Neural cell (in vitro differentiated cells): ENCODE data around the gene WFIKKN2. TPM values are rescaled to one million over a fixed set of nuclear protein-coding genes. Genes with fewer than 3 reads are reported as not detected.

Experiments
- H2AFZ ChIP-seq: fragments of 200-600, 300-800 bp; sonication (generic), shearing (Covaris generic); 2 replicates; pipeline ENCODE4 v1.6.0; 2014; ENCODE audit warnings: low read depth, mild to moderate bottlenecking, antibody characterized with exemption, low read length, moderate library complexity
- H3F3A ChIP-seq: fragments of 200-600 bp; shearing (Covaris generic); 2 replicates; pipeline ENCODE4 v1.6.1; 2016; ENCODE audit warnings: mild to moderate bottlenecking, moderate library complexity, mixed read lengths, antibody characterized with exemption, low read length; ENCODE audit not compliant: insufficient read depth, poor library complexity, severe bottlenecking
- H3K27ac ChIP-seq: fragments of 200-600, 300-800 bp; sonication (generic), shearing (Covaris generic); 2 replicates; pipeline ENCODE4 v1.5.1; 2014; ENCODE audit warnings: mild to moderate bottlenecking, low read length, moderate library complexity
- H3K27me3 ChIP-seq: fragments of 300-800, 200-600 bp; sonication (generic), shearing (Covaris generic); 2 replicates; pipeline ENCODE4 v1.6.0; 2014; ENCODE audit warnings: mild to moderate bottlenecking, low read depth, low read length, moderate library complexity; ENCODE audit not compliant: insufficient read depth
- H3K36me3 ChIP-seq: fragments of 300-800, 200-600 bp; sonication (generic), shearing (Covaris generic); 2 replicates; pipeline ENCODE4 v1.5.1; 2014; ENCODE audit warnings: mild to moderate bottlenecking, antibody characterized with exemption, low read length, moderate library complexity; ENCODE audit not compliant: insufficient read depth
- H3K4me2 ChIP-seq: fragments of 300-800, 200-600 bp; sonication (generic), shearing (Covaris generic); 2 replicates; pipeline ENCODE4 v1.6.0; 2014; ENCODE audit warnings: mild to moderate bottlenecking, low read length
- H3K4me3 ChIP-seq: fragments of 300-800, 200-600 bp; sonication (generic), shearing (Covaris generic); 2 replicates; pipeline ENCODE4 v1.5.1; 2014; ENCODE audit warnings: mild to moderate bottlenecking, low read length, moderate library complexity
- H3K79me2 ChIP-seq: fragments of 200-600 bp; shearing (Covaris generic); replicated peaks from 2 replicates; pipeline ENCODE4 v1.6.0; 2014; ENCODE audit warnings: mild to moderate bottlenecking, low read length, moderate library complexity; ENCODE audit not compliant: insufficient read depth
- H3K9ac ChIP-seq: fragments of 300-800, 200-600 bp; sonication (generic), shearing (Covaris generic); 2 replicates; pipeline ENCODE4 v1.6.1; 2016; ENCODE audit warnings: mild to moderate bottlenecking, low read length, mixed read lengths
- H3K9me2 ChIP-seq: fragments of 200-600 bp; shearing (Covaris generic); 2 replicates; pipeline ENCODE4 v1.6.1; 2016; ENCODE audit warnings: mild to moderate bottlenecking, low read length, mixed read lengths; ENCODE audit not compliant: insufficient read depth
- H3K9me3 ChIP-seq: fragments of 200-600, 300-800 bp; sonication (generic), shearing (Covaris generic); 2 replicates; pipeline ENCODE4 v1.6.1; 2016; ENCODE audit warnings: mild to moderate bottlenecking, mixed run types, low read length, moderate library complexity, mixed read lengths
- H4K20me1 ChIP-seq: fragments of 200-600 bp; shearing (Covaris generic); 2 replicates; pipeline ENCODE4 v1.6.1; 2016; ENCODE audit warnings: mild to moderate bottlenecking, mixed run types; ENCODE audit not compliant: insufficient read depth
- EP300 ChIP-seq: fragments of 450-650 bp; conservative IDR thresholded peaks from 2 replicates; pipeline ENCODE4 v1.6.1; 2014; ENCODE audit warnings: antibody characterized with exemption, mild to moderate bottlenecking, moderate library complexity; ENCODE audit not compliant: poor library complexity, severe bottlenecking
- EZH2 ChIP-seq: fragments of 200-600, 300-800 bp; shearing (Covaris generic), sonication (generic); IDR thresholded peaks from 2 replicates; pipeline ENCODE4 v1.6.1; 2014; ENCODE audit warnings: antibody characterized with exemption, low read length, borderline replicate concordance, mild to moderate bottlenecking; ENCODE audit not compliant: insufficient read depth, poor library complexity, severe bottlenecking
- MXI1 ChIP-seq: fragments of 450-650 bp; conservative IDR thresholded peaks from 2 replicates; pipeline ENCODE4 v1.6.1; 2014; ENCODE audit warnings: antibody characterized with exemption, mild to moderate bottlenecking; ENCODE audit not compliant: poor library complexity, severe bottlenecking
- POLR2AphosphoS5 ChIP-seq: IDR thresholded peaks from 2 replicates; pipeline ENCODE4 v1.6.1; 2012
- RAD21 ChIP-seq: fragments of 450-650 bp; conservative IDR thresholded peaks from 2 replicates; pipeline ENCODE4 v1.6.1; 2014; ENCODE audit warnings: antibody characterized with exemption, mild to moderate bottlenecking, moderate library complexity
- SMC3 ChIP-seq: fragments of 450-650 bp; conservative IDR thresholded peaks from 2 replicates; pipeline ENCODE4 v1.6.1; 2014; ENCODE audit warnings: antibody characterized with exemption, mild to moderate bottlenecking, moderate library complexity; ENCODE audit not compliant: poor library complexity
- TAF1 ChIP-seq: IDR thresholded peaks from 2 replicates; pipeline ENCODE4 v1.6.1; 2012; ENCODE audit warnings: low read depth
- polyA plus RNA-seq: library from polyadenylated mRNA; depleted of rRNA; stranded (reverse); fragments of >200 nt; gene quantifications from 2 replicates; pipeline ENCODE4 v1.2.3, GENCODE V29; 2014
- TF ChIP-seq, protein P1 (sequence below): fragments of 450-650 bp; IDR thresholded peaks from 2 replicates; pipeline ENCODE4 v1.5.1; 2014; ENCODE audit warnings: antibody characterized with exemption, mild to moderate bottlenecking, moderate library complexity; ENCODE audit not compliant: poor library complexity, severe bottlenecking
- TF ChIP-seq, protein P2 (sequence below): IDR thresholded peaks from 2 replicates; pipeline ENCODE4 v1.6.1; 2012; ENCODE audit warnings: borderline replicate concordance

Gene WFIKKN2
- polyA plus RNA-seq, 1 donor from 2014 or later: not detected

DNA sequence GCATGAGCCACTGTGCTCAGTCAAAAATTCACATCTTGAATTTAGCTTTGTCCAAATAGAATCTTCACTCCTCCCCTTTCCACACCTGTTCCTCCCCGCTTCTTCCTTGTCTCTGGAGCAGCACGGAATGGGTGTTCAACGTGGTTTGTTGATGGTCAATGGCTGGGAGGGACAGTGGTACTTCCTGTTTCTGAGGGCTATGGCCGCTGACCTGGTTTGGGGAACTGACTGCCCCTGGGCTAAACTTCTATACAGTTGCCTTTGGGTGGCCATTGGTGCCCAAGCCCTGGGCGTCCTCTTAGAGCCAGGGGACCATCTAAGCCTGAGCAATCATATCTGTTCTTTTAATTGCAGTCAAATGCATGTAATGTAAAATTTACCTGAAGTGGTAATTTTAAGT, 19.1 kb upstream of the WFIKKN2 start:
- H3K79me2 ChIP-seq: no peaks in the 10 kb centered on the region

DNA sequence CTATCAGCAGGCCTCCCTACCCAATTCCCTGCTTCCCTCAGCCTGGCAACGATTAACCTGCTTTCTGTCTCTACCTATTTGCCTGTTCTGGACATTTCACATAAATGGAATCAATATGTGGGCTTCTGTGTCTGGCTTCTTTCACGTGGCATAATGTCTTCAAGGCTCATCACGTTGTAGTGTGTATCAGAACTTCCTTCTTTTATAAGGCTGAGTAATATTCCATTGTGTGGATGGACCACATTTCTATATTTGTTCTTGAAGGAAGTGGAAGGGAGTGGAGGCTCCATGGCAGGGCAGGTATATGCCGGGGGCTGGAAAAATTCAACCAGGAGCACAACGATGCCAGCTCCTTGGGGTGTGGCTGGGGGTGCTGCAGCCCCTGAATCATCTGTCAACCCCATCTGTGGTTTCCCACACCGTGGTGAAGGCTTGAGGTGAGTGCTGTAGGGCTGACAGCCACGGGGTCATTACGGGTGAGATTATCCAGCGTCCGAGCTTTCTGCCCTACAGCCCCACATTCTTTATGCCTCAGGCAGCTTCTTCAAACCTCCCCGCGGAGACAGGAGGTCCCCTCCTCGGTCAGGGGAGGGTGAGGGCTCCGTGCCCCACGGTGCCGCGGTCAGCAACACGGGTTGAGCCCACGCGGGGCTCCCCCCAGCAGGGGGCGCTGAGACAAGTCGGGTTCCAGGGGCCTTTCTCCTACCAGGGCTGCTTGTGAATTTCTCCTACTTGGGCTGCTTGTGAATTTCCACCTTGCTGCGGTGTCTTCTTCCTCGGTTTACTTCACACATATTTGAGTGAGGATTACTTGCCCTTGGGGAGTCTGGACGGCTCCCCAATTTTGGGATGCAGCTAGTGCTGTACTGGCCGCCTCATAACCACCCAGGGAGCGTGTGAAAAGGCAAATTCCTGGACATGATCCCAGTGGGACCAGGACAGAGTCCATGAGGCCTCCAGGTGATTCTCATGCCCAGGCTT, 18.3 kb upstream of the WFIKKN2 start:
- Histone ChIP-seq H2AFZ (no peak overlapping the region), H3K27me3 (no peaks in the 10 kb centered on the region), H3K27ac (no peak overlapping the region), H3K9ac (no peak overlapping the region), H4K20me1 (no peaks in the 10 kb centered on the region), H3K9me3 (no peaks in the 10 kb centered on the region), H3K79me2 (no peaks in the 10 kb centered on the region), H3F3A (no peaks in the 10 kb centered on the region), H3K36me3 (no peaks in the 10 kb centered on the region), H3K4me2 (no peak overlapping the region), H3K9me2 (no peaks in the 10 kb centered on the region), H3K4me3 (no peak overlapping the region)
- TF ChIP-seq, protein P1, sequence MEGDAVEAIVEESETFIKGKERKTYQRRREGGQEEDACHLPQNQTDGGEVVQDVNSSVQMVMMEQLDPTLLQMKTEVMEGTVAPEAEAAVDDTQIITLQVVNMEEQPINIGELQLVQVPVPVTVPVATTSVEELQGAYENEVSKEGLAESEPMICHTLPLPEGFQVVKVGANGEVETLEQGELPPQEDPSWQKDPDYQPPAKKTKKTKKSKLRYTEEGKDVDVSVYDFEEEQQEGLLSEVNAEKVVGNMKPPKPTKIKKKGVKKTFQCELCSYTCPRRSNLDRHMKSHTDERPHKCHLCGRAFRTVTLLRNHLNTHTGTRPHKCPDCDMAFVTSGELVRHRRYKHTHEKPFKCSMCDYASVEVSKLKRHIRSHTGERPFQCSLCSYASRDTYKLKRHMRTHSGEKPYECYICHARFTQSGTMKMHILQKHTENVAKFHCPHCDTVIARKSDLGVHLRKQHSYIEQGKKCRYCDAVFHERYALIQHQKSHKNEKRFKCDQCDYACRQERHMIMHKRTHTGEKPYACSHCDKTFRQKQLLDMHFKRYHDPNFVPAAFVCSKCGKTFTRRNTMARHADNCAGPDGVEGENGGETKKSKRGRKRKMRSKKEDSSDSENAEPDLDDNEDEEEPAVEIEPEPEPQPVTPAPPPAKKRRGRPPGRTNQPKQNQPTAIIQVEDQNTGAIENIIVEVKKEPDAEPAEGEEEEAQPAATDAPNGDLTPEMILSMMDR: no peak
- TF ChIP-seq MXI1: no peak
- TF ChIP-seq SMC3: no peak
- no peak for TF ChIP-seq EP300
- TF ChIP-seq, protein P2, sequence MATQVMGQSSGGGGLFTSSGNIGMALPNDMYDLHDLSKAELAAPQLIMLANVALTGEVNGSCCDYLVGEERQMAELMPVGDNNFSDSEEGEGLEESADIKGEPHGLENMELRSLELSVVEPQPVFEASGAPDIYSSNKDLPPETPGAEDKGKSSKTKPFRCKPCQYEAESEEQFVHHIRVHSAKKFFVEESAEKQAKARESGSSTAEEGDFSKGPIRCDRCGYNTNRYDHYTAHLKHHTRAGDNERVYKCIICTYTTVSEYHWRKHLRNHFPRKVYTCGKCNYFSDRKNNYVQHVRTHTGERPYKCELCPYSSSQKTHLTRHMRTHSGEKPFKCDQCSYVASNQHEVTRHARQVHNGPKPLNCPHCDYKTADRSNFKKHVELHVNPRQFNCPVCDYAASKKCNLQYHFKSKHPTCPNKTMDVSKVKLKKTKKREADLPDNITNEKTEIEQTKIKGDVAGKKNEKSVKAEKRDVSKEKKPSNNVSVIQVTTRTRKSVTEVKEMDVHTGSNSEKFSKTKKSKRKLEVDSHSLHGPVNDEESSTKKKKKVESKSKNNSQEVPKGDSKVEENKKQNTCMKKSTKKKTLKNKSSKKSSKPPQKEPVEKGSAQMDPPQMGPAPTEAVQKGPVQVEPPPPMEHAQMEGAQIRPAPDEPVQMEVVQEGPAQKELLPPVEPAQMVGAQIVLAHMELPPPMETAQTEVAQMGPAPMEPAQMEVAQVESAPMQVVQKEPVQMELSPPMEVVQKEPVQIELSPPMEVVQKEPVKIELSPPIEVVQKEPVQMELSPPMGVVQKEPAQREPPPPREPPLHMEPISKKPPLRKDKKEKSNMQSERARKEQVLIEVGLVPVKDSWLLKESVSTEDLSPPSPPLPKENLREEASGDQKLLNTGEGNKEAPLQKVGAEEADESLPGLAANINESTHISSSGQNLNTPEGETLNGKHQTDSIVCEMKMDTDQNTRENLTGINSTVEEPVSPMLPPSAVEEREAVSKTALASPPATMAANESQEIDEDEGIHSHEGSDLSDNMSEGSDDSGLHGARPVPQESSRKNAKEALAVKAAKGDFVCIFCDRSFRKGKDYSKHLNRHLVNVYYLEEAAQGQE: no peak
- TF ChIP-seq POLR2AphosphoS5: no peak
- no peak for TF ChIP-seq RAD21
- TF ChIP-seq TAF1: no peak

More for the DNA sequence above, 19.1 kb upstream of the WFIKKN2 start:
- H3F3A ChIP-seq: no peaks in the 10 kb centered on the region
- H3K9me3 ChIP-seq: no peaks in the 10 kb centered on the region
- no peak overlapping the region for H3K27ac ChIP-seq
- H3K9ac ChIP-seq: no peak overlapping the region
- no peak overlapping the region for H3K4me3 ChIP-seq
- H3K36me3 ChIP-seq: no peaks in the 10 kb centered on the region
- no peak overlapping the region for H2AFZ ChIP-seq
- H3K4me2 ChIP-seq: no peak overlapping the region
- no peaks in the 10 kb centered on the region for H3K9me2 ChIP-seq
- H4K20me1 ChIP-seq: no peaks in the 10 kb centered on the region
- TF ChIP-seq MXI1 (no peak), EP300 (no peak), RAD21 (no peak), SMC3 (no peak), POLR2AphosphoS5 (no peak), TAF1 (no peak), EZH2 (no peak)
- TF ChIP-seq, protein P1: no peak
- TF ChIP-seq, protein P2: no peak
- H3K27me3 ChIP-seq: no peaks in the 10 kb centered on the region
